ENCODE results near the gene SUPT3H.

DNA sequence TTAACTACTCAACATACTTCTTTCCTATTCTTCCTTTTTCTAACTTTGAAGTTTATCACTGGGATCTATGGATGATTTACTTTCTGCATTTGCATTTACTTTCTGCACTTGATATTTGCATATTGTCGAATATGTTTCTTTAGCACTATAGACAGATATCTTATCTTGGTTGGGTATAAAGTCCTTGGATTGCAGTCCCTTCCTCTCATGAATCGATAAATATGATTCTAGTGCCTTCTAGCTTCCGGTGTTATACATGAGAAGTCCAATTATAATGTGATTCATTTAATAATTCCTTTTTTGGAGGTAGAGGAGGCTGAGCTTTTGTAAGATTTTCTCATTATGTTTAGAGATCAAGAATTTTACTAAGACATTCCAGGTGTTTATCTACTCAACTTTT, 370.8 kb downstream of the SUPT3H start:
- TF ChIP-seq EZH2 (IDR thresholded peaks at IDR 0.05), result no peak
- TF ChIP-seq POLR2AphosphoS5 (IDR thresholded peaks at IDR 0.05; ENCODE audit: borderline replicate concordance, low read depth, low read length), result no peak

All from SK-N-MC (cell line).